GM18861 (cell line): Measurements from ENCODE around the gene SLC25A33.
"Not testable (repeated sequence)": the region's sequence is repeated elsewhere in the genome, so short reads cannot be mapped to it uniquely, and the experiment has no call there.

ENCODE experiments used
- ATAC-seq: cut with Tn5 transposase; IDR thresholded peaks from one replicate; pipeline ENCODE4 v1.9.1; 2021; ENCODE audit not compliant: unreplicated experiment

Gene SLC25A33

DNA sequence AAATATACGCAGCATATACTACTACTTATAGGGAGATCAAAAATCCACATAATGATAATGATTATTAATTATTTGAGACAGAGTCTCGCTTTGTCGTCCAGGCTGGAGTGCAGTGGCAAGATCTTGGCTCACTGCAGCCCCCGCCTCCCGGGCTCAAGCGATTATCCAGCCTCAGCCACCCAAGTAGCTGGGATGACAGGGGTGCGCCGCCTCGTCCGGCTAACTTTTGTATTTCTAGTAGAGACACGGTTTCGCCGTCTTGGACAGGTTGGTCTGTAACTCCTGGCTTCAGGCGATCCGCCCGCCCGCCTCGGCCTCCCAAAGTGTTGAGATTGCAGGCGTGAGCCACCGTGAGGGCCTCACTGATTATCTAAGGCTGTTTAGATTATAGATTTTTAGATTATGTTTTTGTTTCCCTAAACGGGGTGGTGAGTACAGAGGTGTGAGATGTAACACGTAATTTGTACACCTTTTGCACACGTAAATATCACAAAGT, 548 bp upstream of the SLC25A33 start:
- no peak for ATAC-seq

- ATAC-seq = peak; percentile 28
Observed at GRCh38 chr1:9539829-9540550, 725 bp downstream of the SLC25A33 start.

DNA sequence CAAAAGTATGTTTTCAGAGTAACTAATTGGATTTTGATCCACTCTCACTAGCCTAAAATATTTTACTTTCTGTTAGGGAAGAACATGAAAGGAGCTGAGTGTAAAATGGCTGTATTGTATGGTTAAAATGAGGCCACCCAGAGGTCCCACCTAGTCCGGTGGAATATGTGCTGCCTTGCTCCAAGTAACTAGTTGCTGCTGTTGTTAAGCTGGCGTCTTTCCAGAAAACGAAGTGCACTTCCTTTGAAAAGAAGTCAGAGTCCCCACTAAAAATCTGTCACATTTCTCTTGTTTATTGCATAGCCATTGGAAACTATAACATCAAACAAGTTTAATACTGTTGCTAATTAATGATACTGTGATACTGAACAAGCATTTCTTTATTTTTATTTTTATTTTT, 3.2 kb downstream of the SLC25A33 start:
- ATAC-seq = no peak

DNA sequence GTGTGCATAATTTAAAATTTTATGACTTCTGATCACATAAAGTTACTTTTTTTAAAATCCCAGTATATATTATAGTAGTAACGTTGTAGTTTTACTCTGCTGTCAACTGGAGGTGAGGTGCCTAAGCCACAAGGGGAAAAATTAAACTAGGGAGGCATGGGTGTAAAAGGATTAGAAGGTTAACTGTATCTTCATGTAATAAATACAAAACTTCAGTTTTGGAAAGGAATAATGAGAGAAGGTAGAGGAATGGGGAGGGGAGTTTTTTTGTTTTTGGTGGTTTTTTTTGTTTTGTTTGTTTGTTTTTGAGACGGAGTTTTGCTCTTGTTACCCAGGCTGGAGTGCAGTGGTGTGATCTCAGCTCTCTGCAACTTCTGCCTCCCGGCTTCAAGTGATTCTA, 5.7 kb downstream of the SLC25A33 start:
- ATAC-seq = no peak

- ATAC-seq = no peak
Observed at GRCh38 chr1:9549955-9550546, 10.8 kb downstream of the SLC25A33 start.

- ATAC-seq = no peak
Observed at GRCh38 chr1:9551984-9552383, 12.7 kb downstream of the SLC25A33 start.

DNA sequence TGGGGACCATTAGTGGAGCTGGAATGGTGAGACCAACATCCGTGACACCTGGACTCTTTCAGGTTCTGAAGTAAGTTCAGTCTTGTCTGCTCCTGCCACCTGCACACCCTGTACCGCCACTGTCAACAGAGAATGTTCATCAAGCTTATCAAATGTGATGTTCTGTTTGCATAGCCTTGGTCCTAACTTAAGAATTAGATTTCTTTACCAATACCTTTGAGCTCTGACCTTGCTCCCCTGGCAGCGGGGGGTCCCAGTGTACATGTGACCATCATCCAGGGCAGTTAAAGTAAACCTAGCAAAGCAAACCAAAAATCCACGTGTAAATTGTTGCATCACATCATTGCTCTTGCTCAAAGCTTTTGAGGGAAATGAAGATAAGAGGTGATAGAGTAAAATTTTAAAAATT, 14.5 kb downstream of the SLC25A33 start:
- no peak for ATAC-seq

- no peak for ATAC-seq
Observed at GRCh38 chr1:9555942-9556341, 16.7 kb downstream of the SLC25A33 start.

DNA sequence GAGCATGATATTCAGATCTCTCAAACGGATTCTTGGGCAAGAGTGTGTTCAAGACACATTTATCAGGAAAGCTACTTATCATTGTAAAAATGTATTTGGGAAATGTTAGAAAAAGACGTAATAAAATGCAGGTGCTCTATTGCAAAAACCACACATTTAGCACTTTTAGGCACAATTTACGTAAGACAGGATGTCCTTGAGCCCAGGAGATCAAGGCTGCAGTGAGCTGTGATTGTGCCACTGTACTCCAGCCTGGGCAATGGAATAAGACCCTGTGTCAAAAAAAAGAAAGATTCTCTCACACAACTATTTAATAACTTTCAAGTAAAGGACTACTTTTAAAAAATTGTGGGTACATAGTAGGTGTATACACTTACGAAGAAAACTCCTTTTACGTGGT, 18.4 kb downstream of the SLC25A33 start:
- ATAC-seq = no peak

- ATAC-seq = no peak
Observed at GRCh38 chr1:9558271-9558945, 19.1 kb downstream of the SLC25A33 start.

- no peak for ATAC-seq
Observed at GRCh38 chr1:9558946-9559545, 19.8 kb downstream of the SLC25A33 start.

GRCh38 chr1:9559673-9560072, 20.4 kb downstream of the SLC25A33 start:
- ATAC-seq = no peak

- not testable (repeated sequence) for ATAC-seq
Observed at GRCh38 chr1:9560090-9560489, 20.8 kb downstream of the SLC25A33 start.

DNA sequence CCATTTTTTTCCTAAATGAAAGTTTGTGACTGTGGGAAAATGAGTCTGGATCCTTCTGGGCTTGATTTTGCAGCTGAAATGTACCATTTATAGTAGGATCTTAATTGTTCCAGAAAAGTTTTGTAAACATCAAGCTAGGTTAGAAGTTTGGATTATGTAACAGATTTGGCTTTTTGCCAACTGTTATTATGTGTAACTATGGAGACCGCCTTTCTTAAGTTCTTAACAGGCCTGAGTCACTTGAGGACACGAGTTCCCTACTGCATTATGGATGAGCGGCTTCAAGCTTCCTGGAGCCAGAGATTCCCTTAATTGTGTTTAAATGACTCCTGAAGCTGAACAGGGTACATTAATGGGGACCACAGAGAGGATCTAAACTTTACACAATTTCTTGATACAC, 22.2 kb downstream of the SLC25A33 start:
- no peak for ATAC-seq

DNA sequence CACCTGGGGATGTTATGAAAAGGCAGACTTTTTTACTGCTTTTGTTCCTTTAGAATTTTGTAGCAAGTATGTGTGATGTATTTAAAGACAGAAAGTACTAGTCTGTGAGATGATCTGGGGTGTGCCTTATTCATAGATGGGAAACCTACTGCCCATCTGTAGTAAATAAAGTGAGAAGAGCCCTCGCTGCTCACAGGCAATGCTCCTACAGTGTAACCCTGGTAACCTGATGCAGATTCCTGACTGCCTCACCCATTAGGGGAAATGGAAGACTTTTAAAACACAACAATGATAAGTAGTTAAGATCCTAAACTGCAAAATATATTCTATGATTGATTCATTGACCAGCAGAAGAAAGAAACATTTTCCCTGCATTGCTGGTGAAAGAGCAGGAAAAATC, 30.0 kb downstream of the SLC25A33 start:
- ATAC-seq = no peak

DNA sequence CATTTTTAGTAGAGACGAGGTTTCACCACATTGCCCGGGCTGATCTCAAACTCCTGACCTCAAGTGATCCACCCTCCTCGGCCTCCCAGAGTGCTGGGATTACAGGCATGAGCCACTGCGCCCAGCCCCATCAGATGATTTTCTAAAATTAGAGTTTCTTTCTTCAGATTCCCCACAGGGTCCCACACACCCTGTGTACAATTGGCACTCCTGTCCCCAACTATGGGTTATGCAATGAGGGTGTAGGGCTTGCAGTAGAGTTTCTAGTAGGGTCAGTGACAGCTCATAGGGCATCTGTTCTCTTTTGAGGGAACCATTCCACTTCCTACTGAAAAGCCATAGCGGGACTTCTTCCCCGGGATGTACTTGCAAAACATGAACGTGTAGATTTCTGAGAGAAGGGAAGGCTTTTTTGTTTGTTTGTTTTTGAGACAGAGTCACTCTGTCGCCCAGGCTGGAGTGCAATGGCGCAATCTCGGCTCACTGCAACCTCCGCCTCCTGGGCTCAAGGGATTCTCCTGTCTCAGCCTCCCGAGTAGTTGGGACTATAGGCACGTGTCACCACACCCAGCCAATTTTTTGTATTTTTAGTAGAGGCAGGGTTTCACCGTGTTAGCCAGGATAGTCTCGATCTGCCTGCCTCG, 31.7 kb downstream of the SLC25A33 start:
- not testable (repeated sequence) for ATAC-seq

- ATAC-seq = no peak
Observed at GRCh38 chr1:9573723-9574122, 34.5 kb downstream of the SLC25A33 start.

DNA sequence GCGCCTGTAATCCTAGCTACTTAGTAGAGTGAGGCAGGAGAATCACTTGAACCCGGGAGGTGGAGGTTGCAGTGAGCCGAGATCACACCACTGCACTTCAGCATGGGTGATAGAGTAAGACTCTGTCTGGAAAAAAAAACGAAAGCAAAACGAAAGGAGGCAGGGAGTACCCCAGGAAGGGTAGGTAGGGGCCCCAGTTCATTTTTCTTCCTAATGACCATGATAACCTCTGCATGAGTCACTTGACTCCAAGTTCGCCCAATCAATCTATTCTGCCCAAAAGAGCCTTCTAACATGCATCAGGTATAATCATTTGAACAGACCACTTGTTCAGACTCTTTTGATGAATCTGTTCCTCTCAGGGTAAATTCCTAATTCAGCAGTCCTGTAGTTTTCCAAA, 36.2 kb downstream of the SLC25A33 start:
- no peak for ATAC-seq

- no peak for ATAC-seq
Observed at GRCh38 chr1:9576903-9577302, 37.6 kb downstream of the SLC25A33 start.

- no peak for ATAC-seq
Observed at GRCh38 chr1:9577423-9577822, 38.2 kb downstream of the SLC25A33 start.

GRCh38 chr1:9580942-9581341, 41.7 kb downstream of the SLC25A33 start:
- ATAC-seq = no peak
